HK-2 (cell line): ENCODE data around the gene C1QL4.
"Not testable (repeated sequence)": the region's sequence is repeated elsewhere in the genome, so short reads cannot be mapped to it uniquely, and the experiment has no call there.

Experiments used
- DNase-seq: peaks from one replicate; pipeline ENCODE4 v3.0.0-alpha.2; 2018; ENCODE audit not compliant: unreplicated experiment

The C1QL4 gene

GRCh38 chr12:49304161-49304560, 32.8 kb downstream of the C1QL4 start:
- DNase-seq, result no peak

- no peak for DNase-seq
Measured at GRCh38 chr12:49301760-49302159, 35.2 kb downstream of the C1QL4 start.

GRCh38 chr12:49298160-49298559, 38.8 kb downstream of the C1QL4 start:
- no peak for DNase-seq

- no peak for DNase-seq
Measured at GRCh38 chr12:49297695-49298060, 39.3 kb downstream of the C1QL4 start.

- peak; percentile 64 for DNase-seq
Measured at GRCh38 chr12:49296836-49297694, 39.9 kb downstream of the C1QL4 start.

GRCh38 chr12:49296034-49296835, 40.8 kb downstream of the C1QL4 start:
- peak; percentile 59 for DNase-seq

GRCh38 chr12:49295082-49295936, 41.7 kb downstream of the C1QL4 start, which contains the start of gene PRPH:
TSS of gene PRPH (plus strand) at chr12:49295147. CDS start at chr12:49295201, 54 bp downstream.
- DNase-seq, result no peak

- DNase-seq, result no peak
Measured at GRCh38 chr12:49294804-49295081, 42.2 kb downstream of the C1QL4 start.

GRCh38 chr12:49294086-49294803, 42.7 kb downstream of the C1QL4 start:
- DNase-seq, result no peak

- no peak for DNase-seq
Measured at GRCh38 chr12:49293056-49293956, 43.7 kb downstream of the C1QL4 start.

GRCh38 chr12:49292729-49293055, 44.3 kb downstream of the C1QL4 start:
- no peak for DNase-seq

GRCh38 chr12:49288922-49289555, 47.9 kb downstream of the C1QL4 start:
- no peak for DNase-seq

- no peak for DNase-seq
Measured at GRCh38 chr12:49288412-49288853, 48.6 kb downstream of the C1QL4 start.

GRCh38 chr12:49287876-49288275, 49.1 kb downstream of the C1QL4 start:
- no peak for DNase-seq

- no peak for DNase-seq
Measured at GRCh38 chr12:49284672-49285071, 52.3 kb downstream of the C1QL4 start.

GRCh38 chr12:49283541-49284429, 53.2 kb downstream of the C1QL4 start:
- DNase-seq, result no peak

GRCh38 chr12:49282740-49283375, 54.1 kb downstream of the C1QL4 start:
- DNase-seq, result not testable (repeated sequence)
